ENCODE data around the gene APOBEC2.
"Not testable (repeated sequence)": the region's sequence is repeated elsewhere in the genome, so short reads cannot be mapped to it uniquely, and the experiment has no call there.

Gene APOBEC2

DNA sequence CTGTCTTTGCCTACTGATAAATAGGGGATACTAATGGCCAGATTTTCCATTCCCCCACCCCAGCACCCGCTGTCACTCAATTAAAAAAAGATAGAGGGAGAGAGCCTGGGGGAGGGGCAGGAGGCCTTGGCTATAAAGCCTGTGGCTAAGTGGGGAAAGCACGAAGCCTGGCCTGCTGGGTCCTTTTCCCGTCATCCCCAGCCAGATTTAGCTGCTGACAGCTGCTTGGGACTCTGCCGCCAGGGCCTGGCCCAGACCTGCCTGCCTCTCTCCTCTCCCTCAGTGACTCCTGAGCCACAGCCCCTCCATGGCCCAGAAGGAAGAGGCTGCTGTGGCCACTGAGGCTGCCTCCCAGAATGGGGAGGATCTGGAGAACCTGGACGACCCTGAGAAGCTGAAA lies at the start of gene APOBEC2:
APOBEC2 (plus strand) TSS at position 162 of the 400 bp plus-strand sequence; CDS start at position 308, 146 bp downstream.
- DNase-seq (ENCODE audit: low read depth) = no peak

DNA sequence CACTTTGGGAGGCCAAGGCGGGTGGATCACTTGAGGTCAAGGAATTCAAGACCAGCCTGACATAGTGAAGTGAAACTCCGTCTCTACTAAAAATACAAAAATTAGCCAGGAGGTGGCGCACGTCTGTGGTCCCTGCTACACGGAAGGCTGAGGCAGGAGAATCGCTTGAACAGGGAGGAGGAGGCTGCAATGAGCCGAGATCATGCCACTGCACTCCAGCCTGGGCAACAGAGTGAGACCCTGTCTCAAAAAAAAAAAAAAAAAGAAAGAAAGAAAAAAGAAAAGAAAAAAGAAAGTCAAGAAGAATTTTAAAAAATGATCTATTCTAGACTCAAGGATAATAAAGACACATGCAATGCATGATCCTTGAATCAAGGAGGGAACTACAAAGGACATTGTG lies 46.8 kb upstream of the APOBEC2 start:
- DNase-seq (ENCODE audit: low read depth) = peak; percentile 53

DNA sequence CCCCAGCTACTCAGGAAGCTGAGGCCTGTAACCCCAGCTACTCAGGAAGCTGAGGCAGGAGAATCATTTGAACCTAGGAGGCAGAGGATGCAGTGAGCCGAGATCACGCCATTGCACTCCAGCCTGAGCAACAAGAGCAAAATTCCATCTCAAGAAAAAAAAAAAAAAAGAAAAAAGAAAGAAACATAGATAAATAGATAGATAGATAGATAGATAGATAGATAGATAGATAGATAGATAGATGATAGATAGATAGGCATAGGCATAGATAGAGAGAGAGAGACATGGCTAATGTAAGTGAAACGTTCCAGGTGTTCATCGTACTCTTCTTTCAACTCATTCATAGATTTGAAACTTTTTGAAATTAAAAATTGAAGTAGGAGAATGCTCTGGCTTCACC lies 46.0 kb upstream of the APOBEC2 start:
- not testable (repeated sequence) for DNase-seq (ENCODE audit: low read depth)

DNA sequence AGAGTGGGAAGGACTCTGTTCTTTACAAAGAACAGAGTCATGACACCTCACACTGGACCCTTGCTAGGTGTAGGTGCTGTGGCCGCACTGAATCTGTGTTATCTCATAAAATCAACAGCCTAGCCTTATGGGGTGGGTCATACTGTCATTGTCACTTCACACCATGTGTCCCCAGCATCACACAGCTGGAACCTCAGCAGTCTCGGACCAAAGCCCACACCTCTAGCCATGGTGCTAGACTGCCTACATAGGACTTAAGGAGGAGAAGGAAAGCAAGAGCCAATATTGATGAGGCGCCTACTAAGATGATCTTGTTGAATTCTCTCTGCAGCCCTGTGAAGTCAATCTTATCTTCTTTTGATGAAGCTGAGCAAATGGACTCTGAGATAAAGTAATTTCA lies 45.0 kb upstream of the APOBEC2 start:
- no peak for DNase-seq (ENCODE audit: low read depth)

DNA sequence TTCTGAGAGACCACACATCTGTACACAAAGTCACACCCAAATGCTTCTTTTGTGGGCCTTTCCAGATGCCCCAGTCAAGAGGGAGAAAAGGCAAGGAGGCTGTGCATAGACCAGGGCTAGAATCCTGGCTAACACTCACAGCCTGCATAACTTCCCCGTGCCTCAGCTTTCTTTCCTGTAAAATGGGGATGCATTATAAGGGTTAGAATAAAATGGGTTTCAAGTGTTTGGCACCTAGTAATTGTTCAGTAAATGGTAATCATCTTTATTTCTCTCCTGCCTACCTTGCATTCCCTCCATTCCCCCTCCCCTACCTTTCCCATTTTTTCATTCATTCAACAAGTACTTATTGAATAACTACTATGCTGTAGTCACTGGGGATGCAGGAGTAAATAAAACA lies 43.3 kb upstream of the APOBEC2 start:
- DNase-seq (ENCODE audit: low read depth) = no peak

DNA sequence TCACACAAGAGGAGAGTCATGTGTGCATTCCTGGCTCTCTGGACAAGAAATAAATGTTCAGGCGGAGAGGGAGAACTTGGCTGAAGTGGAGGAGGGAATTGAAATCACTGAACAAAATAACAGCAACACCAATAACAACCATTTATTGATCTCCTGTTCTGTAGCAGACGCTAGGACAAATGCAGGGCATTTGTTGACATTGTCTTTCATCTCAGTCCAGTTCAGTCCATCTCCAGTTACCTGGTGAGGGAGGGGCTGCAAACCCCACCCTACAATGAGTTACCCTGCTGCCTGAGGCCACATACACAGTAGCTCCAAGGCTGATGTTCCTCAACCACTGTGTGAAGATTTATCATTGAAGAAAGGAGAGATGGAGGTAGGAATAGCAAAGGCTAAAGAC lies 41.3 kb upstream of the APOBEC2 start:
- no peak for DNase-seq (ENCODE audit: low read depth)

DNA sequence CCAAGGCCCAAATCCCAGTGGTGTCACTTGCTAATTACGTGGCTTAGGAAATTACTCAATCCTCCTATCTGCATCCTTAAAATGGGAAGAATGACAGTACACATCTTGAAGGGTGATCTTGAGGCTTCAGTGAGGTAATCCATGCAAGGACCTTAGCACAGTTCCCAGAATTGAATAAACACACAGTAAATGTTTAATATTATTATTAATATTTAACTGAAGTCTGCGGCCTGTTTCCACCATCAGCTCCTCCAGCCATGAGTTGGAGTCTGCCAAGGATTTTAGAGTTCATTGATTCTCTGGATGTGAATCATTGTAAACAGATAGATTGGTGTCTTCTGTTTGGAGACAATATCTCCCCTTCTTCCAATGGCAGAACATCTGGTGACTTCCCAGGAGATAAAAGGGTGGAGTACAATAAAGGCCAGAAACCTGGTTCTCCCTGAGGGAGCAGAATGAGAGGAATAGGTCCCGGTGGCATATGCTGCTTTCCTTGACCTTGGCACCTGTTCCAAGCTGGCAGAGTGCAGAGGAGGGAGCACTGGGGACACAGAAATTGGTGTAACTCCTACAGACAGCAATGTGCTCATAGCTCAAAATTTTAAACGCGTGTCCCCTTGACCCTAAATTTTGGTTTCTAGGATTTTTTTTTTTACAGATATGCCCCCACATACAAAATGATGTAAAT lies 39.4 kb upstream of the APOBEC2 start:
- DNase-seq (ENCODE audit: low read depth) = no peak

DNA sequence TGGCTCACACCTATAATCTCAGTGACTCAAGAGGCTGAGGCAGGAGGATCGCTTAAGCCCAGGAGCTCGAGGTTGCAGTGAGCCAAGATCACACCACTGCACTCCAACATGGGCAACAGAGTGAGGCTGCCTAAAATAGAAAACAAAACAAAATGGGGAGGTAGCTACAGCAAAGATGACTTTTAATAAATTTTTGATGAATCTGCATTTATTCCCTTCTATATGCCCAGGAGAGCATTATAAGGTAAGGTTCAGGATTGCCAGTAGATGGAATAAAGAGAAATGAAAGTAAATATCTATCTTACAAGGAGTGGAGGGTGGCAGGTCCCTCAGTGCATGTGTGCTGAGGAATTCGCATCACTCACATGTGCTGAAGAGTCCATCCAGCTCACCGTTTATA lies 38.2 kb upstream of the APOBEC2 start:
- DNase-seq (ENCODE audit: low read depth) = no peak

DNA sequence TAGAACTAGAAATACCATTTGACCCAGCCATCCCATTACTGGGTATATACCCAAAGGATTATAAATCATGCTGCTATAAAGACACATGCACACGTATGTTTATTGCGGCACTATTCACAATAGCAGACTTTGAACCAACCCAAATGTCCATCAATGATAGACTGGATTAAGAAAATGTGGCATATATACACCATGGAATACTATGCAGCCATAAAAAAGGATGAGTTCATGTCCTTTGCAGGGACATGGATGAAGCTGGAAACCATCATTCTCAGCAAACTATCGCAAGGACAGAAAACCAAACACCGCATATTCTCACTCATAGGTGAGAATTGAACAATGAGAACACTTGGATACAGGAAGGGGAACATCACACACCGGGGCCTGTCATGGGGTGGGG lies 37.1 kb upstream of the APOBEC2 start:
- not testable (repeated sequence) for DNase-seq (ENCODE audit: low read depth)

DNA sequence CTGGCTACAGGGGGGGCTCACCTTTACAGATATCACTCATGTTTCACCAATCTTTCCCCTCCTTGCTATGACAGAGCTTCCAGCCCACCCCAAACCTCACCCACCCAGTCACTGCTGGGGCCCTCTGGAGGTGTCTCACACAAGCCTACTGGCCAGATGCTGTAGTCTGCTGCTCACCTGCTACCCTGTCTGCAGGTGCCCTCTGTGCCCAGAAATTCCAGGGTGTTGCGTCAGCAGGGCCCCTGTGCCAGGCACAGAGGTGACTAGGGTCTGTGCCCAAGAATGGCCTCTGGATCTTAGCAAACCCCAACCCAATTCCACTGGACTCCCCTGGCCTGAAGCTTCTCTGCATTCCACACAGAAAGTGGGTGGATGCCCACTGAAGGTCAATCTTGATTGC lies 35.3 kb upstream of the APOBEC2 start:
- DNase-seq (ENCODE audit: low read depth) = no peak

DNA sequence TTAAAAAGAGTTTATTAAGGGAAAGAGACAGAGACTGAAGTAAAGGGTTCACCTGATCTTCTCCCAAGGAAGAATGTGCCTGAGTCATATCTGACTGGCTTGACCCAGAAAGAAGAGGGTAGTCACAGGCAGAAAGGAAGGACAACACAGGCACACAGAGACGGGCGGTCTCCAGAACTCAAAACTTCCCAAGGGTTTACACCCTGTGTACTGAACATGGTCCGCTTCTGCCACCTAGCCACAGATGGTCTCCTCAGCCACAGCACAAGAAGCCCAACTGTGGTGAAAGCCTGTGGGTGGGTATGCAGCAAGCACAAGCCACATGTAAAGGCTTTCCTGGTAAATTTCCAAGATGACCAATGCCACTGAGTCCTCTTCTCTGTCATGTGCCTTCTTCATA lies 31.2 kb upstream of the APOBEC2 start:
- peak; percentile 49 for DNase-seq (ENCODE audit: low read depth)

DNA sequence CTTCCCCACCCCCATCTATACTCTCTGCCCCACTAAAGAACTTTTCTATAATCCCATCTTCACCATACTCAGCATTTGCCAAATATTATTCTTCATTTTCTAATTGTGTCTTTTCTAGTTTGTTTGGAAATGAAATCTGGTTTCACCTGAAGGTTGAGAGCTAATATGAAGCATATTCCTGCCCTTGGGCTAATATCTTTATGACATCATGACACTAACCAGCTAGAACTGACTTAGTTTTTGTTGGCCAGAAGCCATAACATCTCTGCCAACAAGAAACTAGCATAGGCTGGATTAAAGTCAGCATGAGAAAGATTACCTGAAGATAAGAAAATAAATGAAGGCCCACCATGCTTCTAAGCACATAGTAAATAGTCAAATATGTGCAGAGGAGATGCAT lies 30.7 kb upstream of the APOBEC2 start:
- DNase-seq (ENCODE audit: low read depth) = peak; percentile 28

DNA sequence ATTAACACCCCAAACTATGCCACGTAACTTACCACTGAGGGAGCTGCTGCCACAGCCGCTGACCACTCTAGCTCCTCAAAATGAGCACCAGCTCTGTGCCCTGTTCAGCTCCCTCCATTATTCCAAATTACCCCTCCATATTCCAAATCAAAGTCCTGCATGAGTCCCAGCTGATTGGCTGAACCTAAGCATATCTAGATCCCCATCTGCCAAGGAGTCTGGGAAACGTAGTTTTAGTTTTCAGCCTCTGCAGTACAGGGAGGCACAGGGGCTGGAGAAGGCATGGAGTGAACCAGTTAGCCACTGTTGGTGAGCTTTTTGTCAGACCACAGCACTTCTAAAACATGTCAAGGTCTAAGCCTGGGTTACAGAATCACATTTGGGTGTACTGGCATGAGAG lies 29.9 kb upstream of the APOBEC2 start:
- DNase-seq (ENCODE audit: low read depth) = no peak

DNA sequence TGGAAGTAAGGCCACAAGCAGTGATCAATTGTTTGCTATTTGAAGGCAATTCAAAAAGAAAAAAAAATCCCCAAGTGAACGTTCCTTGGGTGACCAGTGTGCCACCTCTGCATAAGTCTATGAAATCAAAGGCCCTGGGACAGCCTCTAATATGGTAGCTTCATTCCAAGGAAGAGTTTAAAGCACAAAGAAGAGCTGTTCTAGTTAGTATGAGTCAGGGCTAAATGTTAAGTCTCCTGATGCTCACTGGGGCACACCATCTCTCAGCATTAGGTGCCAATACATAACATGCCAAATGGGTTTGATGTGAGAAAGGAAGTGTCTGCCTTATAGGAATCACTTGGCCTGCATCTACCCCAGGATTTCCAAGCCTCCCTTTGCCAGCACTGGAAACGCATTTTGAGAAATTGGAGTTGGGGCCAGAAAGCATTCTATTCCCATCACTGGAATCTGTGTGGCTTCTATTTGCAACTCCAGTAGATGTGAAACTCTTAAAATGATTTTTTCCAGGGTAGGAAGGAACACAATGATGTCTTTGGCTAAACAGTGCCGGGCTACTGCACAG lies 27.0 kb upstream of the APOBEC2 start:
- DNase-seq (ENCODE audit: low read depth) = no peak

DNA sequence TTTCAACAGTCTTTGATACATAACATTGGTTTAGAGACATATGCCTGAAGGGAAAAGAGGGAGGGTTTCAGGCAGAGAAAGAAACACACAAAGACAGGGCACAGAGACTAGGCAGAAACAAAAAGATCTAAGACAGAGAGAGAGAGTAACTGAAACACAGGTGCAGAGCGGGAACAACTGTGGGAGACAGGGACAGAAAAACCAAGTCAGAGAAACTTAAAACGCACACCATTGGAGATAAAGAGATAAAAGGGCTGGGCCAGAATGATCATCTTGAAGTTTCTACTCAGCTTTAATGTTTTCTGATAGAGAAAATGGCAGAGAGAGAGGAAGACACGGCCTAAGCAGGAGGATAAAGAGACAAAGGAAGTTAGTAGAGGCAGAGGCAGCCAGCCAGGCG lies 25.8 kb upstream of the APOBEC2 start:
- no peak for DNase-seq (ENCODE audit: low read depth)

DNA sequence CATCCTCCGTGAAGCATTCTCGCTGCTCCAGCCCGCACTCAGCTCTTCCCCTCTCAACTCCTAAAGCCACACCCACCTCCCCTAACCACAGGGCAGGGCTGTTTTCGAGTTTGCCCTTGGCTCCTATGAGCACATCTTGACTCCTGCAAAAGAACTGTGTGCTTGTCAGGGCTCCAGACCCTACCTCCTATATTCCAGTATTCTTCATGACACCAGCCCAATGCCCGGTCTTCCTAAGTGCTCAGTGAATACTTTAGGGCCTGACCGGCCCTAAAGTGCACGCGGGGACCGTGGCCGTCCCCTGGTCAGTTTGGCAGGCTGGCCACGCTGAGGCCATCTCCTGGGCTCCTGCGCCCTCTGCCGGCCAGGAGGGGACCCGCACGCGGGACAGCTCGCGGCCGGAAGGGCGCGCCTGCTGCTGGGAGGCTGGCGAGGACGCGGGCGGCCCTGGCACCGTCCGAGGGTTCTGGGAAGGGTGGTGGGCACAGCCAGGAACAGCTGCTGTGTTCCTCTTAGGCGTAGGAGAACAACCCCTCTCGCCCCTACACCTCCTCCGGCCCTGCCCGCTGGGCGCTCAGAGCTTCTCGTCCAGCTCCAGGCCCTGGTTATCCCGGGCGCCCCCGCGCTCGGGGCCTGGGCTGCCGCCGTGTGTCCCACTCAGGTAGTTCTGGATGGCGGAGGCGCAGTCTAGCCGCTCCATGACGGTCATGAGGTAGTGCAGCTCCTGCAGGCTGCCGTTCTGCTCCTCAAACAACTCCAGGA lies 25.0 kb upstream of the APOBEC2 start:
- DNase-seq (ENCODE audit: low read depth) = peak; percentile 52

DNA sequence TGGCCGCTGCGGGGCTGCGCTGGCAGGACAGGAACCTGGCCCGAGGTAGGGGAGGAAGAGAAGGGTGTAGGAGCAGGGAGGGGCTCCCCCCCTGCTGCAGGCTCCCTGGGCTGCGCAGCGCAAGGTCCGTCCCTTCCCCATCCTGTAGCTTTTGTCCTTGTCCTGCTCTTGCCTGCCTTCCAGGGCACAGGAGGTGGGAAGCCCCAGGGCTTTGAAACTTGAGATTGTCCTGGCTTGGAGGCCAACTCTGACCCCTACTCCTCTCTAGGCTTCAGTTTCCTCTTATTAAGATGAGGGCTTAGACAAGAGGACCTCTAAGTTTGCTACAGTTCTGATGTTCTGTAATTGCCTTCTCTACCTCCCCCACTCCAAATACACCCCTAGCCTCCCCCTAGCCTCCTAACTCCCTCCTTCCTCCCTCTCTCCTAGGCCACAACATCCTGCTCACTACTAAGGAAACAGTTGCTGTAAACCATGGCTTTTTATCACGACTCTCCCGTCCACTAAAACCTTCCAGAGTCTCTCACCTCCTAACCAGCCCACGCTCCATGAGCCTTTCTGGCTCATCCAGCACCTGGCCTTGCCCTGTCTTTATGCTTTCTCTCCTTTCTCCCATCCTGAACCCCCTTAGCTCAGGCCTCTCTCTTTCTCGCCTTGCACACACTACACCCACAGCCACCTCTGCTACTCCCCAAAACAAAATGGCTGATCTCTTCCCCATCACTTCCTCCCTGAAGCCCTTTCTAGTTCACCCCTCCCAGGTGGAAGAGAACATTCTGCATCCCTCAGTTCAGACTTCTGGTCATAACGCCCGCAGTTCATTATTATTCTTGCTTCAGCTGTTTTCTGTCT lies 24.2 kb upstream of the APOBEC2 start:
- no peak for DNase-seq (ENCODE audit: low read depth)

DNA sequence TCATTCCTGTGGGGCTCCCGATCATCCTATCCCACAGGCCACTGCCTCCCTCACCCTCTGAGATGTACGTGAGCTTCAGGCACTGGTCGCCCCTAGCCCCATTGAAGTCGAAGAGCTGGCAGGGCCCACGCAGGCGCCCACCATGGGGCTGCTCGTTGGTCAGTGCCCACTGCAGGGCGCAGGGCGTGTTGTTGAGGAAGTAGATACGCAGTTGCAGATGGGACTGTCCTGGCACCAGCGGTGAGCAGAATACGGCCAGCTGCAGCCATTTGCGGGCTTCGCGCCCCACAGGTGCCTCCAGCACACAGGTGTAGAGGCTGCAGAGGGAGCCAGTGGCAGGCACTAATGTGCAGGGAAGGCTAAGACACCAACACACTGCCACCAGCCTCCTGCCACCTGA lies 20.2 kb upstream of the APOBEC2 start:
- DNase-seq (ENCODE audit: low read depth) = no peak

DNA sequence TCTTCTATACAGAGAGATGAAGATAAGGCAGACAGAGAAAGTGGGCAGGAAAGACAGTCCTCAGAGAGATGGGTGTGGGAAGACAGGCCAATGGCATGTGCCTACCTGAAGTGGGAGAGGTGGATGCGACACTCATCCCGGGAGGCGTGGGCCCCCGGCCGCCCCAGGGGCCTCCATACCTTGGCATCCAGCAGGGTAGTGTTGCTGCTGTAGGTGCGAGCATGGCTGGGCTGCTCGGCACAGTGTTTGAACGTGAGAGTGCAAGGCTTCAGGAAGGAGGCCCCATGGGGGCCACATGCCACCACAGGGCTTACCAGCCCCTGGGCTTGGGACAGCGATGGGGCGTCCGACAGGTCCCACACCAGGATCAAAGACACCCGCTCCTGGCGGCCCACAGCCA lies 19.2 kb upstream of the APOBEC2 start:
- no peak for DNase-seq (ENCODE audit: low read depth)

DNA sequence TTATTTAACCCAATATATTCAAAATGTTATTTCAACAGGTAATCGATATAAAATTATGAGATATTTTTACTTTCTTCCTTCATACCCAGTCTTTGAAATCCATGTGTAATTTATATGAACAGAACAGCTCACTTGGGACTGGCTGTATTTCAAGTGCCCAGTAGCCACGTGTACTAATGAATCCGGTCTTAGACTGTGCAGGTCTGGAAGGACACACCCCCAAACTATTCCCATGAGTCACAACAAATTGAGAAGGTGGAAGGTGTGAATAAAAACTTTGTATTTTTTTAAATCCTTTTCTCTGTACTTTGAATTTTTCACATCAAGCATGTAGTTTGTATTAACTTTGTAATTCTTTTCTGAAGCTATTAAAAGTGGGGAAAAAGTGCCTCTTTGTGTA lies 16.8 kb upstream of the APOBEC2 start:
- DNase-seq (ENCODE audit: low read depth) = no peak

DNA sequence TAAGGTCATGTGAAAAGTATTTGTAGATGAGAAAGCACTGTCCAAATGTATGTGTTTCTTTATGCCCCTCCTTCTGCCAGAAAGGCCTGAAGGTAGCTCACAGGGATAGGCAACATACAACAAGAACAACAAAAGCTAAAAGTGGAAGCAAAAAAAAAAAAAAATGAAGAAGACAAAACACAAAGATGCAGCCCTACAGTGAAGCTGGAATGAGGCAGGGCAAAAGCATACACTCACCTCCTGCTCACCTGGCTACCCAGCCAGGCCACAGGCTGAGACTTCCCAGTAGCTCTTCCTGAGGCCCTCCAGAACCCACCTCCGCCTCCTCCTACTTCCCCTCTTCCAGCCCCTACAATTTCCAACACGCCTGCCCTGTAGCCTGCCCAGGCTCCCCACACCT lies 16.4 kb upstream of the APOBEC2 start:
- no peak for DNase-seq (ENCODE audit: low read depth)

DNA sequence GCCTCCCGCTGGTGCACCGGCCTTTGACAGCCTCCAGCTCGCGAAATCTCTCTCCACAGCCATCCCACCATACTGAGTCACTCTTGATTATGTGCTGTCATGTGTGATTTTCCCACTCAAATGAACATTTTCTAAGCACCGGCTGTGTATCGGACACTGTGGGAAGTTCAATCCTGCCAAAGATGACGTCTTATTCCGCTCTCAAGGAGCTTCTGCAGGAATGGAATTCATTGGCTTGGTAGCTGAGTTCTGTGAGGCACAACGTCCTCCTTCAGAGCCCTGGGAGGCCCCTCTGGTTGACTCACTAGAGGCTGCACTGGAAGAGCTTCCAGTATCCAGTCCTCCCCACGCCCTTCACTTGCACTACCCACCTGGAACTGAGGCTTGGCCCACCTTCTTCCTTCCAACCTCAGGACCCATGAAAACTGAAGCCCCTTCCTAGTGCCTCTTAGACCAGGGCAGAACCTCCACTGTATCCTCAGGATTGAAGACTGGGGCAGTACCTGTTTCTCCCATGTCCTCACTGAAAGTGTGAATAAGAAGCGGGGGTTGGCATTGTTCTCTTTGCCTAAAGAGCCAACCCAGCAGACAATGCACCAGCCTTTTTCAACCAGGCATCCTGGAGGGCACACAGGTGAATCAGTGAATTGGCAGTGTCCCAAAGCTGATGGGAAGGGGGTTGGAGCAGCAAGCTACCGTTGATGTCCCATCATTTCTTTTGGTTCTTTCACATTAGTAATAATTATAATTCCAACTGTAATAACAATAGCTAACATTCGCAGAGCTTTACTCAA lies 15.7 kb upstream of the APOBEC2 start:
- no peak for DNase-seq (ENCODE audit: low read depth)

Data from iris pigment epithelial cell (primary cell).